Activated T-cell treated with anti-CD3 and anti-CD28 coated beads, Interleukin-2, amount 50 U/mL, for 48 hours (primary cell): ENCODE results near the gene KSR2.
"Not testable (repeated sequence)": the region's sequence is repeated elsewhere in the genome, so short reads cannot be mapped to it uniquely, and the experiment has no call there.

Source experiments
- DNase-seq, 2 experiments: peaks; one replicate each; pipeline ENCODE4 v3.0.0-alpha.2; 2020

KSR2 gene

DNA sequence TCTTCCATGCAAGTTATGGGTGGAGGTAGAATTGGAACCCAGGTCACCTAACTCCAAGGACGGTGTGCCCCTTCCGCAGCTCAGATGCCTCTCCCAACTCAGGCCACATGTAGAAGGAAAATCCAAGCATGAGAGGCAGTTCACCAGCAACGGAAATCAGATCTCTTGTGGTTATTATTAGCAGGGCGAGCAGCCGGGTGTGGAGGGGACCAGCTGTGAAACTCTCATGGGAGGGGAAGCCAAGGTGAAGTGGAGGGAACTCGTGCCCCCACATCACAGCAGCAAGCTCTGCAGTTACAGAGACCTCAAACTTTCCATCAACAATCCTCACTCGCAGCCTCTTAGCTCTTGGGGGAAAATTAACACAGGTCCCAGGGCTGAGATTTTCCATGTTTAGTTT, 79.7 kb downstream of the KSR2 start:
- DNase-seq, result no peak

GRCh38 chr12:117885211-117885610, 83.6 kb downstream of the KSR2 start:
- no peak for DNase-seq

GRCh38 chr12:117884161-117884560, 84.6 kb downstream of the KSR2 start:
- no peak for DNase-seq

- no peak for DNase-seq
Observed at GRCh38 chr12:117882603-117883184, 86.1 kb downstream of the KSR2 start.

DNA sequence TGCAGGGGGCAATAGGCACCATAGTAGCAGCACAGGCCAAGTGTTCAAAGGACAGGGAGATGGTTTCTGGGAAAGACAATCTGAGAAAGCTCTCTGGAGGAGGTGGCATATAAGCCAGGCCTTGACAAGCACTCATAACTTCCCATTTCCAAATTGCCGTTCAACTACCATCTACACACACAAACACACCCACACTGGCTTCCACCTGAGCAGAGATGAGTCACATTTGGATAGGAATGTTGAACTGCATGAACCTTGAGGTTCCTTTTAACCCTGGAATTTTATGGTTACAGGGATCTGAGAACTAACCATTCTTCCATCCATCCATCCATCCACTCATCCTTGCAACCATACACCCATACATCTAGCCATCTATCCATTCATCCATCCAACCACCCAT, 86.6 kb downstream of the KSR2 start:
- DNase-seq, result no peak

DNA sequence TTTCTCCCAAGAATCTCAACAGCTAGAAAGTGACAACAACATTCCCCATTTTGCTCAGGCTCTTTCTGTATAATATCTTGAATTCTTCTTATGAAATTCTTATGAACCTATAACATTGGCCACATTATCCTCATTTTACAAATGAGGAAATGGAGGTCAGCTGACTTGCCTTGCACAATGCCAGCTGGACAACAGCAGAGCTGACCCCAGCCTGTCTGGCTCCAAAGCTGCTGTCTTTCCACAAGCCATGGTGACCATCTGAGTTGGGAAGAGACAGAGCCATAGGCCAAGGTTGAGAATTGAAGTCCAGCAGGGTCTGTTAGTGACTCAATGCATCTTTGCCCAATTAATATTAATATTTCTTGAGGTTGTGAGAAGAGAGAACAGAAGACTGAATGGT, 87.3 kb downstream of the KSR2 start:
- DNase-seq, result no peak

GRCh38 chr12:117878605-117879004, 90.2 kb downstream of the KSR2 start:
- no peak for DNase-seq

- DNase-seq, result no peak
Observed at GRCh38 chr12:117876436-117876816, 92.4 kb downstream of the KSR2 start.

GRCh38 chr12:117875744-117876435, 92.9 kb downstream of the KSR2 start:
- peak; percentile 47 to 50 for DNase-seq

DNA sequence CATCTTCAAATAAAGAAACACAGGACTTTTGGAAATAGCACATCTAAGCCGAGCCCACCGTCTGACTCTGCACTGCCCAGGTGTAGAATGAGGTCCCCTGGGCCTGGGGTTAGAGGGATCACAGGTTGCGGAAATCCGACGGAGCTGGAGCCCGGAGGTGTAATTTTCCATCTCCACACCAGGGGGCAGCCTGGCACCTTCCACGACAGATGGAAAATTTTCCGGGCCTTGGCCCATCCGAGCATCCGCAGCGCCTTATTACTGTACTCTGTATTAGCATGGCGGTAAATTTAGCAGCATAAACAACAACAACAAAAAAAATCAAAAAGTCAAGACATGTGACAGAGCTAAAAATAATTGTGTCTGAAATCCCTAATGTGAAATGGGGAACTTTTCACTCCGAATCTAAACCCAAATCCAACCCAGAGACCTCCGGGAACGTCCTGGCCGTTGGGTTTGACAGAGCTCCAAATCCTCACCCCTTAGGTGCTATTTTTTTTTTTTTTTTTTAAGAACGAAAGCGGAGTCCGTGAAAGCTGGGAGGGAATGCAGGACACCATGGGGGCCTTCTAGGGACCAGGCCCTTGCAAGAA, 93.9 kb downstream of the KSR2 start:
- DNase-seq, result peak; percentile 82 to 86

GRCh38 chr12:117874198-117874597, 94.6 kb downstream of the KSR2 start:
- not testable (repeated sequence) for DNase-seq

DNA sequence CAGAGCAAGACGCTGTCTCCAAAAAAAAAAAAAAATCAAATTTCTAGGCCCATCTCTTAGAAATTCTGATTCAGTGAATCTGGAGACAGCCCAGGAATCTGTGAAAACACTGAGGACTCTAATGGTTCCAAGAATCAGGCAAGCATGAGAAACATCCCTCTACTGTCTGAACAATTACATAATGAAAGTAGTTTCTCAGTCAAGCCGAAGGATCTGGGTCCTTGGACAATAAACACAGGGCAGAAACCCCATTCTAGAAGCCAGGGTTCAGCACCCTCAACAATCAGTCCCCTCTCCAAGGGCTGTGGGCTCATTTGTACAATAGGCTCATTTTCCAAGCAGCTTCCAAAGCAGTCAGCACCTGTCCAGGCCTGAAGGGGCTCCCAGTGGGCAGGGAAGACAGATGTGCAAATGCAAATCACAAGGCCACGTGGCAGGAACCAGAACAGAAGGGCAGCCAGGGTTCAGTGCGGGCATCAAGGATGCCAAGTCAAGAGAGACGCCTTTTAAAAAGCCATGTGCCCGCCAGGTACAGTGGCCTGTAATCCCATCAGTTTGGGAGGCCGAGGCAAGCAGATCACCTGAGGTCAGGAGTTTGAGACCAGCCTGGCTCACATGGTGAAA, 96.1 kb downstream of the KSR2 start:
- no peak for DNase-seq

DNA sequence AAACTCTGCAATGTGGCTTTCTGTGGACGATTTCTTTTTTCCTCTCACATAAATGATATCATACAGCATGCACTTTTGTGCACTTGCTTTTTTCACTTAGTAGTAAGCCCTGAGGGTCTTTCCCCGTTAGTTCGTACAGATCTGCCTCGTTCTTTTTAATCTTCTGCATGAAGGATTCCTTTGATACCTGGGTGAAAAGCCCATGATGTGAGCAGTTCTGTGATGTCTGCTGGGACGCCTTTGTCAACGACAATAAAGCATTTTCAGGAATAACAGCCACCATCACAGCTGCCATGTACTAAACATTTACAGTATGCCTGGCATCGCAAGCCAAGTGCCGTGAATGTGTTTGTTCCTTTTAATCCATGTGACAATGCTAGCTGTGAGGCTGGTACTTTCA, 99.2 kb downstream of the KSR2 start:
- no peak for DNase-seq

- no peak for DNase-seq
Observed at GRCh38 chr12:117867348-117867747, 101.4 kb downstream of the KSR2 start.

- no peak for DNase-seq
Observed at GRCh38 chr12:117865505-117865904, 103.3 kb downstream of the KSR2 start.

DNA sequence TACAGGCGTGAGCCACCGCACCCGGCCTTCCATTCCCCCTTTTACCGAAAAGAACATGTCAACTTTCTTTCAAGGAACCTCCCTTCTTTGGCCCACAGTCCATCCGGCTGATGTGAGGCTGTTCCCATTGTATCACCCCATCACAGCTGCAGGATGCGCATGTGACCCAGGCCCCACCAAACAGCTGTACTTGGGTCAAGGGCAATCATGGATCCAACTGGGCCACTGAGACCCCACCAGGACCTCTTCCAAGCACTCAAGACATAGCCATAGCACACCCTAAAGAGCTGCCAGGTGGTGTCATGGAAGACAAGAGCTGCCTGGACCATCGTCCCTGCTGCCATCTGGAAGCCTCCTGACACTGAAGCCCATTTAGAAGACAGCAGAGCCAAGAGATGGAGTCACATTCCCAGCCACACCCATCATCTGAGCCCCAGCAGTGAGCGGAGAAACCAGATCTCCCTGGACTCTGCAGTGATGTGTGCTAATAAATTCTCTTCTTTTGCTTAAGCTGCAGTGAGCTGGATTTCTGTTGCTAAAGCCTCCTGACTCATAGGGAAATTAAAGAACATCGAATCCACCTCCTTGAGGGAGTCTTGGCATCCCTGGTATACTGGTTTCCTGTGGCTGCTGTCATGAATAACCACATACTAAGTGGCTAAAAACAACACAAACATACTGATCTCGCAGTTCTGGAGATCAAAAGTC, 105.6 kb downstream of the KSR2 start:
- no peak for DNase-seq

GRCh38 chr12:117861691-117862090, 107.1 kb downstream of the KSR2 start:
- no peak for DNase-seq

DNA sequence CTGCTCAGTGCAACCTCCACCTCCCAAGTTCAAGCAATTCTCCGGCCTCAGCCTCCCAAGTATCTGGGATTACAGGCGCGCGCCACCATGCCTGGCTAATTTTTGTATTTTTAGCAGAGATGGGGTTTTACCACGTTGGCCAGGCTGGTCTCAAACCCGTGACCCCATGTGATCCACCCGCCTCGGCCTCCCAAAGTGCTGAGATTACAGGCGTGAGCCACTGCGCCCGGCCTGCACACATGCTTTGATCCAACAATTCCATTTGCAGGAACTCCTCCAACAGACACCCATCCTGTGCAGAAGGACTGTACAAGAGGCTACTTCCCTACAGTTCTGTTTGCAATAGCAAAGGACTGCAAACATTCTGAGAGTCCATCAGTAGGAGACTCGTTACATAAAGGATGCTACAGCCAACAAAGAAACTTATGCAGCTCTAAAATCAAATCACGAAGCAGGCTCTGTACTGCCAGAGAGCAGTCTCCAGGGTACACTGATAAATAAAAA, 108.0 kb downstream of the KSR2 start:
- not testable (repeated sequence) for DNase-seq

DNA sequence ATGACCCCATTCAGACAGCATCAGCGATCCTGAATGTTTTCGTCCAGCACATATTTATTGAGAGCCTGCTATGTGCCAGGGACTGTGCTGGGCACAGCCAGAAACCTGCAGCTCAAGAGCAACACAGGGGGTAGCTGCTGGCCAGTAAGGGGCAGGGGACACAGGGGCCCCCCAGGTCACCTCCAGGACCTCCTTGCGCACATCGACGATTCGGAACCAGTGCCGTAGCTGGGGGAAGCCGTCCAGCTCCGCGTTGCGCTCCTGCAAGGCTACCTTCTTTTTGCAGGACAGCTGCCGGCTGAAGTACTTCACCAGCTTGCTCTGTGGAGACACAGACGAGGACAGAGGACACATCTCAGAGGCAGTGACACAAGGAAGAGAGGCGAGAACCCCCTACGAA, 108.7 kb downstream of the KSR2 start:
- no peak for DNase-seq

DNA sequence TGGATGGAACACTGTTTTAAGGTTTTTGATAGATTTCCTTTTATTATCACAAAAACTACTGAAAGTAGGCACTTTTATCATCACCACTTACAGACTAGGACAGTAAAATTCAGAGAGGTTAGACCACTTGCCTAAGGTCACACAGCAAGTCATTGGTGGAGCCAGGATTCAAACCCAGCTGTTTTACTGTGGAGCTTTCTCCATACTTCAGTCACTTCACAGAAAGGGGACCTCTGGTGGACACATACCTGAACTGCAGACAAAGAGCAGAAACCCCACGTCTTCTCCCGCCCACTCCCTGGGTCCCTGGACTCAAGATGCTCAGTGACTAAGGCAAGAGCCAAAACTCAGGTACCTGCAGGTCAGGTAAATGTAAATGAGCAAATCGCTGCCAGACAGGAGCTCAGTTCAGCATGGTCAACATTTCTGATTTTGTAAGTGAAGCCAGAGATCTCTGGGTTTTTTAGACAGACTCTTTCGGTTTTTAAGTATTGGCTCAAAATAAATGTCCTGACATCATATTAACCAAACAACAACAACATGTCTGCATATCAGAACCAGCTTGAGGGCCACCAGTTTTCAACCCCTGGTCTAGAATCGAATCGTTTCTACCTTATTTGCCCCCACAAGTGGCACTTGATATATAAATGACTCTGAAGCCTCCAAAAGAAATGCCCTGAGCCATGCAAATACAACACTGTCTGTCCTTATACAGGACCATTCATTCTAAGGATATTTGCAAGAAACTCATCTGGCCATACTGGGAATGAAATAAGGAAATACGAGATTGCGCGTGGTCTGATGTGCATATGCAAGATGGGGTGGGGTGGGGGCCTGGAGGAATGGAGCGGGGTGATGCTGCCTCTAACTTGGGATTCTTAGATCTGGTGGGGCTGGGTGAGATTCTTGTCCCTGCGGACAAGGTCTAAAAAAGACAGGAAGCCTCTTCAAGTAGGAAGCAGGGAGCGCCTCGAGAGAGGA, 110.9 kb downstream of the KSR2 start:
- DNase-seq, result peak; percentile 74 to 75

DNA sequence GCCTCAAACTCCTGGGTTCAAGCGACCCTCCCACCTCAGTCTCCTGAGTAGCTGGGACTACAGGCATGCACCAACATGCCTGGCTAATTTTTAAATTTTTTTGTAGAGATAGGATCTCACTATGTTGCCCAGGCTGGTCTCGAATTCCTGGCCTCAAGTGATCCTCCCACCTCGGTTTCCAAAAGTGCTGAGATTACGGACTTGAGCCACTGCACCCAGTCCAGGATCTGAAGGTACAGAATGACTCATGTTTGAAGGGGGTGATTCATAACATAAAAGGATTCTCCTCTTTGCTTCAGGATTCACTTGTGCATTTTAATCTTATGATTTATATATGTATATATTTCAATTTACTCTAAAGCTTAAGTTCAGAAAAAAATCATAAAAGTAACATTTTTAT, 111.7 kb downstream of the KSR2 start:
- not testable (repeated sequence) for DNase-seq

- DNase-seq, result no peak
Observed at GRCh38 chr12:117855165-117855564, 113.6 kb downstream of the KSR2 start.
